A549 (cell line): ENCODE measurements around the gene OMP. TPM values are rescaled to one million over a fixed set of nuclear protein-coding genes. Genes with fewer than 3 reads are reported as not detected.
"Not testable (repeated sequence)": the region's sequence is repeated elsewhere in the genome, so short reads cannot be mapped to it uniquely, and the experiment has no call there.

Experiments
- ATAC-seq, 2 experiments: fragments of 200-7000 bp in 1 of 2; fragments of >200 bp in 1 of 2; cut with Nextera tagmentation in 1 of 2; cut with Tn5 transposase in 1 of 2; 3 replicates each; pipeline versions ENCODE4 v1.8.0 to v1.9.1; 2018 to 2020; ENCODE audit warnings: mild to moderate bottlenecking in 1 of 2, moderate library complexity in 1 of 2
- CTCF ChIA-PET: fragments of 300-600 bp; sonication (Branson Sonifier 250); formaldehyde crosslinking; extraction: SDS; loops from one replicate; lab custom pipeline; 2021; ENCODE audit warnings: antibody characterized with exemption, inconsistent platforms; lab: Yijun Ruan, JAX
- POLR2A ChIA-PET: fragments of 350-600 bp; formaldehyde crosslinking; extraction: SDS; loops from one replicate; lab custom pipeline; 2021; ENCODE audit warnings: antibody characterized with exemption, inconsistent platforms; lab: Yijun Ruan, JAX
- DNase-seq, 2 experiments: peaks; one replicate each; pipeline versions ENCODE4 v3.0.0 to v3.0.0-alpha.2; 2011 to 2016; ENCODE audit warnings: low read depth in 1 of 2, low spot score in 1 of 2
- FAIRE-seq: peaks from 2 replicates; lab custom pipeline; 2011; peaks lifted over from hg19 to GRCh38; lab: Jason Lieb, UNC
- H3K27ac ChIP-seq, 2 experiments: fragments of >200 bp; sonication (Bioruptor Twin); formaldehyde crosslinking; 3 replicates each; pipeline ENCODE4 v1.5.1; 2016 to 2017
- H3K4me1 ChIP-seq: fragments of >200 bp; sonication (Bioruptor Twin); formaldehyde crosslinking; 3 replicates; pipeline ENCODE4 v1.6.1; 2016
- H3K4me2 ChIP-seq: fragments of >200 bp; sonication (Bioruptor Twin); formaldehyde crosslinking; 3 replicates; pipeline ENCODE4 v1.6.1; 2016
- H3K4me3 ChIP-seq: fragments of >200 bp; sonication (Bioruptor Twin); formaldehyde crosslinking; 3 replicates; pipeline ENCODE4 v1.5.1; 2016
- H3K9me3 ChIP-seq: fragments of >200 bp; sonication (Bioruptor Twin); formaldehyde crosslinking; 3 replicates; pipeline ENCODE4 v1.6.1; 2016
- BCL3 ChIP-seq: fragments of >200 bp; sonication (Bioruptor Twin); formaldehyde crosslinking; IDR thresholded peaks from 3 replicates; pipeline ENCODE4 v1.6.1; 2016
- BHLHE40 ChIP-seq: IDR thresholded peaks from 2 replicates; pipeline ENCODE4 v1.6.1; 2012; ENCODE audit warnings: low read depth, low read length, inconsistent platforms
- CEBPB ChIP-seq, 2 experiments: fragments of >200 bp in 1 of 2; sonication (Bioruptor Twin) in 1 of 2; formaldehyde crosslinking in 1 of 2; IDR thresholded peaks; 2 replicates each; pipeline ENCODE4 v1.6.1; 2012 to 2016
- EP300 ChIP-seq, 2 experiments: fragments of >200 bp; sonication (Bioruptor Twin); formaldehyde crosslinking; IDR thresholded peaks; 2 replicates in 1 of 2; 3 replicates in 1 of 2; pipeline ENCODE4 v1.6.1; 2016 to 2017
- FOSL2 ChIP-seq, 2 experiments: fragments of 450-650 bp in 1 of 2; fragments of >200 bp in 1 of 2; sonication (Bioruptor Twin) in 1 of 2; formaldehyde crosslinking; IDR thresholded peaks; 2 replicates each; pipeline versions ENCODE4 v1.5.0 to v1.6.1; 2016 to 2020; ENCODE audit warnings: mild to moderate bottlenecking in 1 of 2, moderate library complexity in 1 of 2
- FOXS1 ChIP-seq: fragments of 250-450 bp; sonication (Bioruptor Pico); IDR thresholded peaks from 2 replicates; pipeline ENCODE4 v1.5.0; 2020; ENCODE audit warnings: mild to moderate bottlenecking, moderate library complexity
- GATA3 ChIP-seq: IDR thresholded peaks from 2 replicates; pipeline ENCODE4 v1.6.1; 2012; ENCODE audit warnings: borderline replicate concordance
- HMGXB4 ChIP-seq: fragments of 250-450 bp; sonication (Bioruptor Pico); IDR thresholded peaks from 2 replicates; pipeline ENCODE4 v1.5.0; 2021; ENCODE audit warnings: mild to moderate bottlenecking, moderate library complexity, borderline replicate concordance
- JUN ChIP-seq, 2 experiments: fragments of >200 bp; sonication (Bioruptor Twin); formaldehyde crosslinking; IDR thresholded peaks; 2 replicates in 1 of 2; 3 replicates in 1 of 2; pipeline ENCODE4 v1.6.1; 2016 to 2017
- JUNB ChIP-seq: fragments of >200 bp; sonication (Bioruptor Twin); formaldehyde crosslinking; IDR thresholded peaks from 2 replicates; pipeline ENCODE4 v1.6.1; 2016
- KDM1A ChIP-seq: fragments of 200-600 bp; sonication (generic); IDR thresholded peaks from 2 replicates; pipeline ENCODE4 v1.6.1; 2016; ENCODE audit warnings: low read depth, mild to moderate bottlenecking
- MAZ ChIP-seq: fragments of 150-350 bp; IDR thresholded peaks from 2 replicates; pipeline ENCODE4 v1.6.1; 2014; ENCODE audit warnings: antibody characterized with exemption, low read depth, low read length, borderline replicate concordance
- MYC ChIP-seq: IDR thresholded peaks from 2 replicates; pipeline ENCODE4 v1.6.1; 2012; ENCODE audit warnings: mild to moderate bottlenecking, inconsistent platforms, low read length, improper control_type of control experiment, borderline replicate concordance
- NR3C1 ChIP-seq: fragments of >200 bp; sonication (Bioruptor Twin); formaldehyde crosslinking; IDR thresholded peaks from 3 replicates; pipeline ENCODE4 v1.6.1; 2017
- PHF8 ChIP-seq: fragments of 200-600 bp; sonication (generic); IDR thresholded peaks from 2 replicates; pipeline ENCODE4 v1.6.1; 2016; ENCODE audit warnings: low read depth, mild to moderate bottlenecking, antibody characterized with exemption, moderate library complexity, borderline replicate concordance
- RFX5 ChIP-seq: fragments of 450-650 bp; IDR thresholded peaks from 2 replicates; pipeline ENCODE4 v1.7.1; 2014; ENCODE audit warnings: antibody characterized with exemption, mild to moderate bottlenecking, moderate library complexity
- SMC3 ChIP-seq: fragments of >200 bp; sonication (Bioruptor Twin); formaldehyde crosslinking; IDR thresholded peaks from 3 replicates; pipeline ENCODE4 v1.6.1; 2018; ENCODE audit warnings: inconsistent platforms
- SREBF2 ChIP-seq: fragments of 450-650 bp; IDR thresholded peaks from 2 replicates; pipeline ENCODE4 v1.6.1; 2014; ENCODE audit warnings: mild to moderate bottlenecking, moderate library complexity
- ZC3H11A ChIP-seq: fragments of 450-650 bp; IDR thresholded peaks from 2 replicates; pipeline ENCODE4 v1.6.1; 2014; ENCODE audit warnings: antibody characterized with exemption, mild to moderate bottlenecking
- ZNF302 ChIP-seq: fragments of 250-450 bp; sonication (Bioruptor Pico); IDR thresholded peaks from 2 replicates; pipeline ENCODE4 v1.9.0; 2021; ENCODE audit warnings: inconsistent platforms, mild to moderate bottlenecking, moderate library complexity
- WGBS: methylation state at CpG from one replicate; pipeline ENCODE4 v1.1.6; 2017; ENCODE audit errors: missing lambda C conversion rate; 5-methylcytosine and 5-hydroxymethylcytosine counted together
- polyA plus RNA-seq, 4 experiments: library from polyadenylated mRNA; depleted of rRNA in 3 of 4; stranded (reverse); fragments of >200 nt; fragmentation: RNase III in 1 of 4; extraction: RNeasy Plus Mini Kit Qiagen cat#74134 plus additional on column Dnase treatment in 1 of 4; gene quantifications; 2 replicates in 3 of 4; 3 replicates in 1 of 4; pipeline ENCODE4 v1.2.3, GENCODE V29; 2011 to 2017
- TF ChIP-seq, protein P1 (sequence below): IDR thresholded peaks from 2 replicates; pipeline ENCODE4 v1.6.1; 2012
- TF ChIP-seq, protein P2 (sequence below): fragments of >200 bp; sonication (Bioruptor Twin); formaldehyde crosslinking; IDR thresholded peaks from 2 replicates; pipeline ENCODE4 v1.6.1; 2016
- TF ChIP-seq, protein P3 (sequence below): IDR thresholded peaks from 2 replicates; pipeline ENCODE4 v1.6.1; 2012
- TF ChIP-seq, protein P4 (sequence below): fragments of 200-600 bp; sonication (generic); IDR thresholded peaks from 2 replicates; pipeline ENCODE4 v1.6.1; 2016; ENCODE audit warnings: antibody characterized with exemption, mild to moderate bottlenecking, moderate library complexity

Gene OMP
- polyA plus RNA-seq, 2 of the 4 experiments (the other 2 are of a cell fraction) = not detected

DNA sequence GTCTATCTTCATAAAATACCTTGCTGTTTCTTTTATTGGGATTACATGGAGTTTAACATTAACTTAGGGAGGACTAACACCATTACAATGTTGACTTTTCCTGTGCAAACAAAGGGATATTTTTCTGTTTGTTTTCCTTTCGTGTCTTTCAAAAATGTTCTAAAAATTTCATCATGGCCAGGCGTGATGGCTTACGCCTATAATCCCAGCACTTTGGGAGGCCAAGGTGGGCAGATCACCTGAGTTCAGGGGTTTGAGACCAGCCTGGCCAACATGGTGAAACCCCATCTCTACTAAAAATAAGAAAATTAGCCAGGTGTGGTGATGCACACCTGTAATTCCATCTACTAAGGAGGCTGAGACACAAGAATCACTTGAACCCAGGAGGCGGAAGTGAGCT, 41.4 kb upstream of the OMP start:
- peak overlapping the region; percentile 69 for H3K4me2 ChIP-seq
- WGBS = 22% methylated on average over 4 of the region's 4 CpGs
- peaks cover 38% of the 10 kb centered on the region for H3K9me3 ChIP-seq
- H3K4me3 ChIP-seq, POLR2A ChIA-PET: not testable (repeated sequence)
- DNase-seq (peak in 1 of 2 experiments; percentile 74), FAIRE-seq (peak; percentile 68), ATAC-seq (peak in 1 of 2 experiments; percentile 57; a peak in 3 of 6 replicates)
- CTCF ChIA-PET = interaction anchor here (1.0 to 5.9 kb wide), 4 partner anchors 9 to 30 kb away, joined by 4 to 84 read pairs (median 7); no protein-coding TSS in a partner anchor
- peak overlapping the region; percentile 78 to 79 for H3K27ac ChIP-seq
- peaks cover 21% of the 10 kb centered on the region for H3K4me1 ChIP-seq
- TF ChIP-seq CEBPB (IDR thresholded peaks at IDR 0.05) = peak; percentile 76 to 83
- peak; percentile 19; the same call in 1 of the 3 replicates for TF ChIP-seq SMC3
- TF ChIP-seq, protein P1, sequence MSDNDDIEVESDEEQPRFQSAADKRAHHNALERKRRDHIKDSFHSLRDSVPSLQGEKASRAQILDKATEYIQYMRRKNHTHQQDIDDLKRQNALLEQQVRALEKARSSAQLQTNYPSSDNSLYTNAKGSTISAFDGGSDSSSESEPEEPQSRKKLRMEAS = 0 out of 2 replicates have a peak, but pooled peaks have one; percentile 13
- TF ChIP-seq GATA3 = peak; percentile 79
- peak; percentile 34 to 67; a peak in 1 of 5 replicates for TF ChIP-seq EP300 (IDR thresholded peaks at IDR 0.05)
- TF ChIP-seq, protein P2, sequence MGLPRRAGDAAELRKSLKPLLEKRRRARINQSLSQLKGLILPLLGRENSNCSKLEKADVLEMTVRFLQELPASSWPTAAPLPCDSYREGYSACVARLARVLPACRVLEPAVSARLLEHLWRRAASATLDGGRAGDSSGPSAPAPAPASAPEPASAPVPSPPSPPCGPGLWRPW = peak; percentile 86
- peak; percentile 38 to 74; a peak in 2 of 5 replicates for TF ChIP-seq JUN (IDR thresholded peaks at IDR 0.05)
- peak; percentile 40 for TF ChIP-seq JUNB
- peak; percentile 44; the same call in 1 of the 3 replicates for TF ChIP-seq BCL3

DNA sequence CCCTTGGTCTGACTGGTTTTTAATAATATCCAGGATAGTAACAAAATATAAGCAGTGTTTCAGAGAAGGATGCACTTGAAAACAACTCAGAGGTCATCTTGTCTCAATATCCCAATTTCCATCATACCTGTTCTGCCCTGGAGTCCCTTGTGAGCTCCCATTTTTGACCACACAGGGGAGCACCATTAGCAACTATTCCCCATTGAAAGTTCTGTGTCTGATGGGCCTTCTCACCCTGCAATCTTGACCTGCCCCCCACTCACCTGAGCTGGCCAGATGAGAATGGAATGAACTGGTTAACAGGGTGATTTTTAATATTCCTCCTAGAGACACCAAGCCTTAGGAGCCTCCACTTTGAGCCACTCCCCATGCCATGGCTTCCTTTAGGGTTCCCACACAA, 39.7 kb upstream of the OMP start:
- peaks cover 25% of the 10 kb centered on the region for H3K4me1 ChIP-seq
- peak overlapping the region; percentile 49 to 51; a peak in 4 of 6 replicates for H3K27ac ChIP-seq
- no peak for ATAC-seq
- FAIRE-seq = no peak
- CTCF ChIA-PET = interaction anchor here (0.7 to 6.3 kb wide), 10 partner anchors 9 to 341 kb away, joined by 3 to 84 read pairs (median 3); no protein-coding TSS in a partner anchor
- TF ChIP-seq FOSL2 (IDR thresholded peaks at IDR 0.05) (no peak), FOSL2 (CRISPR knock-in tag; IDR thresholded peaks at IDR 0.05) (no peak), KDM1A (no peak), PHF8 (no peak), NR3C1 (no peak), SREBF2 (no peak), HMGXB4 (CRISPR knock-in tag) (no peak), FOXS1 (CRISPR knock-in tag) (no peak), ZNF302 (CRISPR knock-in tag) (no peak), RFX5 (no peak), BHLHE40 (no peak), JUN (IDR thresholded peaks at IDR 0.05) (no peak), EP300 (IDR thresholded peaks at IDR 0.05) (no peak), ZC3H11A (no peak), MYC (no peak), MAZ (no peak), BCL3 (no peak)
- TF ChIP-seq, protein P3, sequence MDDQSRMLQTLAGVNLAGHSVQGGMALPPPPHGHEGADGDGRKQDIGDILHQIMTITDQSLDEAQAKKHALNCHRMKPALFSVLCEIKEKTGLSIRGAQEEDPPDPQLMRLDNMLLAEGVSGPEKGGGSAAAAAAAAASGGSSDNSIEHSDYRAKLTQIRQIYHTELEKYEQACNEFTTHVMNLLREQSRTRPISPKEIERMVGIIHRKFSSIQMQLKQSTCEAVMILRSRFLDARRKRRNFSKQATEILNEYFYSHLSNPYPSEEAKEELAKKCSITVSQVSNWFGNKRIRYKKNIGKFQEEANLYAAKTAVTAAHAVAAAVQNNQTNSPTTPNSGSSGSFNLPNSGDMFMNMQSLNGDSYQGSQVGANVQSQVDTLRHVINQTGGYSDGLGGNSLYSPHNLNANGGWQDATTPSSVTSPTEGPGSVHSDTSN = no peak
- TF ChIP-seq, protein P4, sequence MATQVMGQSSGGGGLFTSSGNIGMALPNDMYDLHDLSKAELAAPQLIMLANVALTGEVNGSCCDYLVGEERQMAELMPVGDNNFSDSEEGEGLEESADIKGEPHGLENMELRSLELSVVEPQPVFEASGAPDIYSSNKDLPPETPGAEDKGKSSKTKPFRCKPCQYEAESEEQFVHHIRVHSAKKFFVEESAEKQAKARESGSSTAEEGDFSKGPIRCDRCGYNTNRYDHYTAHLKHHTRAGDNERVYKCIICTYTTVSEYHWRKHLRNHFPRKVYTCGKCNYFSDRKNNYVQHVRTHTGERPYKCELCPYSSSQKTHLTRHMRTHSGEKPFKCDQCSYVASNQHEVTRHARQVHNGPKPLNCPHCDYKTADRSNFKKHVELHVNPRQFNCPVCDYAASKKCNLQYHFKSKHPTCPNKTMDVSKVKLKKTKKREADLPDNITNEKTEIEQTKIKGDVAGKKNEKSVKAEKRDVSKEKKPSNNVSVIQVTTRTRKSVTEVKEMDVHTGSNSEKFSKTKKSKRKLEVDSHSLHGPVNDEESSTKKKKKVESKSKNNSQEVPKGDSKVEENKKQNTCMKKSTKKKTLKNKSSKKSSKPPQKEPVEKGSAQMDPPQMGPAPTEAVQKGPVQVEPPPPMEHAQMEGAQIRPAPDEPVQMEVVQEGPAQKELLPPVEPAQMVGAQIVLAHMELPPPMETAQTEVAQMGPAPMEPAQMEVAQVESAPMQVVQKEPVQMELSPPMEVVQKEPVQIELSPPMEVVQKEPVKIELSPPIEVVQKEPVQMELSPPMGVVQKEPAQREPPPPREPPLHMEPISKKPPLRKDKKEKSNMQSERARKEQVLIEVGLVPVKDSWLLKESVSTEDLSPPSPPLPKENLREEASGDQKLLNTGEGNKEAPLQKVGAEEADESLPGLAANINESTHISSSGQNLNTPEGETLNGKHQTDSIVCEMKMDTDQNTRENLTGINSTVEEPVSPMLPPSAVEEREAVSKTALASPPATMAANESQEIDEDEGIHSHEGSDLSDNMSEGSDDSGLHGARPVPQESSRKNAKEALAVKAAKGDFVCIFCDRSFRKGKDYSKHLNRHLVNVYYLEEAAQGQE = no peak
- TF ChIP-seq, protein P2 = no peak
- H3K9me3 ChIP-seq = peaks cover 23% of the 10 kb centered on the region
- DNase-seq = no peak
- H3K4me3 ChIP-seq = no peak overlapping the region
- POLR2A ChIA-PET = no interaction called here
- H3K4me2 ChIP-seq = no peak overlapping the region
